IgD-negative memory B cell (primary cell): ENCODE data around the gene TRIM56. TPM values are rescaled to one million over a fixed set of nuclear protein-coding genes. Genes with fewer than 3 reads are reported as not detected.
A peak's percentile ranks its signal among the peaks of the same experiment; 100 is the strongest.
"Not testable (repeated sequence)": the region's sequence is repeated elsewhere in the genome, so short reads cannot be mapped to it uniquely, and the experiment has no call there.

Experiments
- H3K27ac Mint-ChIP-seq, 3 donors: one replicate each; pipeline ENCODE4 v1.8.0; 2020 to 2022; ENCODE audit warnings: mild to moderate bottlenecking in 3 of 3, mixed read lengths in 3 of 3, moderate library complexity in 1 of 3
- H3K27me3 Mint-ChIP-seq: one replicate; pipeline ENCODE4 v1.8.0; 2021; ENCODE audit warnings: mixed read lengths
- H3K36me3 Mint-ChIP-seq: one replicate; pipeline ENCODE4 v1.8.0; 2020; ENCODE audit warnings: mild to moderate bottlenecking, mixed read lengths
- H3K4me1 Mint-ChIP-seq, 3 donors: one replicate each; pipeline ENCODE4 v1.8.0; 2020 to 2022; ENCODE audit warnings: mixed read lengths in 3 of 3, mild to moderate bottlenecking in 1 of 3
- H3K4me3 Mint-ChIP-seq, 4 donors: one replicate each; pipeline ENCODE4 v1.8.0; 2020 to 2022; ENCODE audit warnings: mild to moderate bottlenecking in 4 of 4, mixed read lengths in 4 of 4, moderate library complexity in 3 of 4
- H3K9me3 Mint-ChIP-seq, 3 donors: one replicate each; pipeline ENCODE4 v1.8.0; 2020 to 2021; ENCODE audit warnings: mixed read lengths in 3 of 3, mild to moderate bottlenecking in 1 of 3
- polyA plus RNA-seq: library from polyadenylated mRNA; unstranded; fragments of 300-500 nt; fragmentation: Illumina TruSeq; gene quantifications from one replicate; pipeline ENCODE4 v1.2.3, GENCODE V29; 2021

Gene TRIM56
- polyA plus RNA-seq, 1 donor from 2014 or later: 15.0 TPM

- no peak overlapping the region for H3K27ac Mint-ChIP-seq
- H3K9me3 Mint-ChIP-seq: peaks cover 0 to 2% (median 0%) of the 10 kb centered on the region in 3 donors
Measured at GRCh38 chr7:101113836-101114235, 28.6 kb downstream of the TRIM56 start.

GRCh38 chr7:101114492-101114891, 29.2 kb downstream of the TRIM56 start:
- no peak overlapping the region for H3K27ac Mint-ChIP-seq
- no peak overlapping the region for H3K4me3 Mint-ChIP-seq
- H3K36me3 Mint-ChIP-seq: no peaks in the 10 kb centered on the region
- H3K4me1 Mint-ChIP-seq: no peaks in the 10 kb centered on the region
- peaks cover 0 to 2% (median 0%) of the 10 kb centered on the region in 3 donors for H3K9me3 Mint-ChIP-seq
- H3K27me3 Mint-ChIP-seq: peaks cover 2% of the 10 kb centered on the region

More at GRCh38 chr7:101113836-101114235, 28.6 kb downstream of the TRIM56 start:
- no peaks in the 10 kb centered on the region for H3K4me1 Mint-ChIP-seq
- H3K27me3 Mint-ChIP-seq: peaks cover 2% of the 10 kb centered on the region
- H3K36me3 Mint-ChIP-seq: no peaks in the 10 kb centered on the region
- H3K4me3 Mint-ChIP-seq: no peak overlapping the region

DNA sequence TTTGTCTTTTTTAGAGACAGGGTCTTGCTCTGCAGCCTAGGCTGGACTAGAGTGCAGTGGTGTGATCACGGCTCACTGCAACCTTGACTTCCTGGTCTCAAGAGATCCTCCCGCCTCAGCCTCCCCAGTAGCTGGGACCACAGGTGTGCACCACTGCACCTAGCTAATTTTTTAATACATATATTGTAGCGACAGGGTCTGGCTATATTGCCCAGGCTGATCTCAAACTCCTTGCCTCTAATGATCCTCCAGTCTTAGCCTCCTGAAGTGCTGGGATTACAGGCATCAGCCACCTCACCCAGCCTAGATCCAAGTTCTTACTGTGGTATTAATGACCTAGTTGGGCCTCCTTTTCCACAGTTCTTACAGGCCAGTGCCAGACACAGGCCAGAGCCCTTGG, 29.9 kb downstream of the TRIM56 start:
- peaks cover 0 to 2% (median 0%) of the 10 kb centered on the region in 3 donors for H3K9me3 Mint-ChIP-seq
- H3K27ac Mint-ChIP-seq: no peak overlapping the region
- no peaks in the 10 kb centered on the region for H3K27me3 Mint-ChIP-seq
- no peak overlapping the region for H3K4me3 Mint-ChIP-seq
- no peaks in the 10 kb centered on the region for H3K36me3 Mint-ChIP-seq
- H3K4me1 Mint-ChIP-seq: no peaks in the 10 kb centered on the region

DNA sequence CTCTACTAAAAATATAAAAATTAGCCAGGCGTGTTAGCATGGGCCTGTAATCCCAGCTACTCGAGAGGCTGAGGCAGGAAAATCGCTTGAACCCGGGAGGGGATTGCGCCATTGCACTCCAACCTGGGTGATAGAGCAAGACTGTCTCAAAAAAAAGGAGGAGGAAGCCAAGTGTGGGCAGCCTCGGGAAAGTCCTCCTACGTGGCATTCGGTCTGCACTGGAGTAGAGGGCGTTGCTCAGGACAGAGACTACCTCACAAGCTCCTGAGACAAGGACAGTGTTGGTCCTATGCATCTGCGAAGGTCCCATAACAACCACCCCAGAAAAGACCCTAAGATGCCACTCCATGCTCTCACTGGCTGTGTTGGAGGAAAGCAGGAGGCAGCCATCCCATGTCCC, 31.6 kb downstream of the TRIM56 start:
- Mint-ChIP-seq H3K9me3 (peaks cover 0 to 2% (median 0%) of the 10 kb centered on the region in 3 donors), H3K4me3 (no peak overlapping the region), H3K4me1 (peaks cover 0 to 2% (median under 1%) of the 10 kb centered on the region in 3 donors), H3K36me3 (no peaks in the 10 kb centered on the region), H3K27ac (no peak overlapping the region), H3K27me3 (no peaks in the 10 kb centered on the region)

DNA sequence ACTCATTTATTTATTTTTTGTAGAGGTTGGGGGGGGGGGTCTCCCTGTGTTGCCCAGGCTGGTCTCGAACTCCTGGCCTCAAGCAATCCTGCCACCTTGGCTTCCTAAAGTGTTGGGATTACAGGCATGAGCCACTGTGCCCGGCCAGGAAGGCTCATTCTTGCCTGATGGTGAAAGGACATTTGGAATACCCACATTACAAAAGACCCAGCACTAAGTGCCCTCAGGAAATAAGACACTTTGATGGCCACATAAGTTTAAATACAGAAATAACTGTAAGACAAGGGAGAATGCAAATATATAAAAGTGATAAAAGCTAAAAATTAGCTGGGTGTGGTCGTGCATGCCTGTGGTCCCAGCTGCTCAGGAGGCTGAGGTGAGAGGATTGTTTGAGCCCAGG, 33.6 kb downstream of the TRIM56 start:
- Mint-ChIP-seq H3K9me3 (no peaks in the 10 kb centered on the region), H3K36me3 (no peaks in the 10 kb centered on the region), H3K27me3 (peaks cover 10% of the 10 kb centered on the region), H3K4me1 (peaks cover 0 to 8% (median 4%) of the 10 kb centered on the region in 3 donors), H3K27ac (no peak overlapping the region), H3K4me3 (no peak overlapping the region)

DNA sequence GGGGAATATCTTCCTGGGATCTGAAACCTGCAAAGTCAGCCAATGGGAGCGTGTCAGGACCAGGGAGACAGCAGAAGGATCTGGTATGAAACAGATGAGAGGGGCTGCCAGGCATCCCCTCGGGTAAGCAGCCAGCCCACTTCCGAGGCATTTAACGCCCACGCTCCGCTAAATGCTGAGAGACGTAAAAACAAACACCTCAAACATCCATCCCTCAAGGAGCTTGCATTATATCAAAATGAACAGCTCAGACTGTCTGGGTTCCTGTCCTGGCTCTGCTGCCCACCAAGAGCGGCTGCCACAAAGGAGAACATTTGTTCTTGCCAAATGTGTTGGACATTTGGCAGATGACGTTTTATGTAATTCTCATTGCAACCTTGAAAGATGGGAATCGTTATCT, 34.6 kb downstream of the TRIM56 start:
- peaks cover 0 to 8% (median 4%) of the 10 kb centered on the region in 3 donors for H3K4me1 Mint-ChIP-seq
- H3K9me3 Mint-ChIP-seq: no peaks in the 10 kb centered on the region
- no peak overlapping the region for H3K4me3 Mint-ChIP-seq
- H3K27ac Mint-ChIP-seq: no peak overlapping the region
- no peaks in the 10 kb centered on the region for H3K36me3 Mint-ChIP-seq
- peaks cover 13% of the 10 kb centered on the region for H3K27me3 Mint-ChIP-seq

DNA sequence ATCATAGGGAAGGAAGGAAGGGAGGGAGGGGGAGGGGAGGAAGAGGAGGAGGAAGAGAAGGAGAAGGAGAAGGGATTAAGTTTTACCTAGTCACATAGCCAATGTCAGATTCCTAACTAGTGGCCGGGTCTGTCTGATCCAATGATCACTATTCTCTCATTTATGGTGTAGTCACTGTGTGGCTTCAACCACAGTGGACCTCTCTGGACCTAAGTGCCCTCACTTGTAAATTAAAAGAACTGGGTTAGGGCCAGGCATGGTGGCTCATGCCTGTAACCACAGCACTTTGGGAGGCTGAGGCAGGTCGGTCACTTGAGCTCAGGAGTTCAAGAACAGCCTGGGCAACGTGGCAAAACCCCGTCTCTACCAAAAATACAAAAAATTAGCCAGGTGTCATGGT, 35.0 kb downstream of the TRIM56 start:
- Mint-ChIP-seq H3K4me1 (peaks cover 0 to 8% (median 4%) of the 10 kb centered on the region in 3 donors), H3K9me3 (no peaks in the 10 kb centered on the region), H3K36me3 (no peaks in the 10 kb centered on the region), H3K4me3 (no peak overlapping the region), H3K27ac (no peak overlapping the region), H3K27me3 (peaks cover 16% of the 10 kb centered on the region)

GRCh38 chr7:101121631-101121990, 36.3 kb downstream of the TRIM56 start:
- H3K36me3 Mint-ChIP-seq, H3K27ac Mint-ChIP-seq, H3K9me3 Mint-ChIP-seq: not testable (repeated sequence)
- peak overlapping the region in 3 of 4 donors; percentile 70 to 89 (median 88) for H3K4me3 Mint-ChIP-seq
- H3K4me1 Mint-ChIP-seq: peaks cover 7 to 14% (median 9%) of the 10 kb centered on the region in 3 donors
- H3K27me3 Mint-ChIP-seq: peaks cover 20% of the 10 kb centered on the region

- H3K4me3 Mint-ChIP-seq: peak overlapping the region in 3 of 4 donors; percentile 70 to 89 (median 88)
- no peaks in the 10 kb centered on the region for H3K36me3 Mint-ChIP-seq
- peaks cover 25% of the 10 kb centered on the region for H3K27me3 Mint-ChIP-seq
Measured at GRCh38 chr7:101121991-101122932, 37.0 kb downstream of the TRIM56 start.

DNA sequence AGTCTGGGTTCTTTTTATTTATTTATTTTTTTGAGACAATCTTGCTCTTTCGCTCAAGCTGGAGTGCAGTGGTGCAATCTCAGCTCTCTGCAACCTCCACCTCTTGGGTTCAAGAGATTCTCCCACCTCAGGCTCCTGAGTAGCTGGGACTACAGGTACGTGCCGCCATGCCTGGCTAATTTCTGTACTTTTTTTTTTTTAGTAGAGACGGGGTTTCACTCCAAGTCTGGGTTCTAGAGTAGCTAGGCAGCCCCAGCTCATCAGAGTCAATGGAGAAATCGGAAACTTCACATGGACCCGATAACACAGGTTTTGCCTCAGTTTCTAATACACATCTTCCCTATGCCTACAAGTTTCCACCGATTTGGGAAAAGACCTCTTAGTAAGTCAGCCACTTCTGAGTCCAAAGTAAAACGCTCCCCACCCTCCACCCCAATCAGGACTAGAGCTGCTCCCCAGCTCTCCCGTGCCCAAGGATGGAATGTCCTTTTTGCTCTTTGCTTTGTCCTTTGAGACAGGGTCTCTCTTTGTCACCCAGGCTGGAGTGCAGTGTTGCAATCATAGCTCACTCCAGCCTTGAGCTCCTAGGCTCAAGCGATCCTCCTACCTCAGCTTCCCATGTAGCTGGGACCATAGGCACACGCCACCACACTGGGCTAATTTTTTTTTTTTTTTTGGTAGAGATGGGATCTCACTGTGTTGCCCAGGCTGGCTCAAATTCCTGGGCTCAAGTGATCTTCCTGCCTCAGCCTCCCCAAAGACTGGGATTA, 37.8 kb downstream of the TRIM56 start:
- no peak overlapping the region for H3K27ac Mint-ChIP-seq
- no peaks in the 10 kb centered on the region for H3K36me3 Mint-ChIP-seq
- H3K27me3 Mint-ChIP-seq: peaks cover 30% of the 10 kb centered on the region
- H3K9me3 Mint-ChIP-seq: no peaks in the 10 kb centered on the region
- peaks cover 15 to 21% (median 17%) of the 10 kb centered on the region in 3 donors for H3K4me1 Mint-ChIP-seq
- H3K4me3 Mint-ChIP-seq: peak overlapping the region in 2 of 4 donors; percentile 37 to 48

More at GRCh38 chr7:101121991-101122932, 37.0 kb downstream of the TRIM56 start:
- Mint-ChIP-seq H3K9me3 (no peaks in the 10 kb centered on the region), H3K27ac (no peak overlapping the region), H3K4me1 (peaks cover 13 to 20% (median 14%) of the 10 kb centered on the region in 3 donors)

GRCh38 chr7:101123703-101124068, 38.4 kb downstream of the TRIM56 start:
- H3K9me3 Mint-ChIP-seq: no peaks in the 10 kb centered on the region
- no peaks in the 10 kb centered on the region for H3K36me3 Mint-ChIP-seq
- H3K4me1 Mint-ChIP-seq: peaks cover 15 to 21% (median 17%) of the 10 kb centered on the region in 3 donors
- H3K27ac Mint-ChIP-seq: no peak overlapping the region
- peak overlapping the region in 1 of 4 donors; percentile 37 for H3K4me3 Mint-ChIP-seq
- H3K27me3 Mint-ChIP-seq: peaks cover 32% of the 10 kb centered on the region

GRCh38 chr7:101124376-101125056, 39.2 kb downstream of the TRIM56 start:
- Mint-ChIP-seq H3K9me3 (no peaks in the 10 kb centered on the region), H3K4me3 (peak overlapping the region in 2 of 4 donors; percentile 33 to 82), H3K27ac (no peak overlapping the region), H3K27me3 (peaks cover 32% of the 10 kb centered on the region), H3K4me1 (peaks cover 15 to 21% (median 17%) of the 10 kb centered on the region in 3 donors), H3K36me3 (no peaks in the 10 kb centered on the region)

- H3K4me1 Mint-ChIP-seq: peaks cover 15 to 21% (median 17%) of the 10 kb centered on the region in 3 donors
- no peaks in the 10 kb centered on the region for H3K9me3 Mint-ChIP-seq
- H3K27ac Mint-ChIP-seq: peak overlapping the region; percentile 2 to 20 (median 10)
- H3K4me3 Mint-ChIP-seq: peak overlapping the region in 1 of 4 donors; percentile 73
- peaks cover 32% of the 10 kb centered on the region for H3K27me3 Mint-ChIP-seq
- no peaks in the 10 kb centered on the region for H3K36me3 Mint-ChIP-seq
Measured at GRCh38 chr7:101125989-101126650, 40.8 kb downstream of the TRIM56 start.
